PC-3 (cell line): ENCODE measurements around the gene CEACAM7. TPM values are rescaled to one million over a fixed set of nuclear protein-coding genes. Genes with fewer than 3 reads are reported as not detected.

Experiments
- ATAC-seq: fragments of 200-7000 bp; cut with Tn5 transposase; 2 replicates; pipeline ENCODE4 v1.9.1; 2020; ENCODE audit warnings: mild to moderate bottlenecking, moderate library complexity
- BruUV-seq: library from RNA; stranded (reverse); fragments of 400-500 nt; replicated peaks from 2 replicates; lab custom pipeline; 2021; lab: Mats Ljungman, UMichigan
- CTCF ChIA-PET: fragments of 300-600 bp; sonication (Branson Sonifier 250); formaldehyde crosslinking; loops from one replicate; lab custom pipeline; 2022; ENCODE audit warnings: antibody characterized with exemption; lab: Charles Lee
- POLR2A ChIA-PET: fragments of 300-600 bp; sonication (Branson Sonifier 250); formaldehyde crosslinking; loops from one replicate; lab custom pipeline; 2022; ENCODE audit warnings: antibody characterized with exemption; ENCODE audit not compliant: unreplicated experiment; lab: Charles Lee
- DNase-seq: peaks from one replicate; pipeline ENCODE4 v3.0.0-alpha.2; 2015
- H2AFZ ChIP-seq: fragments of 300-600 bp; sonication (generic); 2 replicates; pipeline ENCODE4 v1.6.0; 2016; ENCODE audit warnings: antibody characterized with exemption, low read length
- H3F3A ChIP-seq: fragments of 300-600 bp; sonication (generic); one replicate; pipeline ENCODE4 v1.6.0; 2017; ENCODE audit warnings: antibody characterized with exemption, low read length, control low read depth, mild to moderate bottlenecking; ENCODE audit not compliant: unreplicated experiment
- H3K27ac ChIP-seq: fragments of 300-600 bp; sonication (generic); 2 replicates; pipeline ENCODE4 v1.5.1; 2016; ENCODE audit warnings: mild to moderate bottlenecking, low read length
- H3K27me3 ChIP-seq: fragments of 300-600 bp; sonication (generic); 2 replicates; pipeline ENCODE4 v1.6.1; 2016; ENCODE audit warnings: low read length, mixed read lengths
- H3K36me3 ChIP-seq: fragments of 300-600 bp; sonication (generic); 2 replicates; pipeline ENCODE4 v1.6.1; 2016; ENCODE audit warnings: low read depth, mixed run types, low read length, mixed read lengths
- H3K4me1 ChIP-seq: fragments of 300-600 bp; sonication (generic); 2 replicates; pipeline ENCODE4 v1.5.1; 2016; ENCODE audit warnings: low read length; ENCODE audit not compliant: insufficient read depth
- H3K4me2 ChIP-seq: fragments of 300-600 bp; sonication (generic); 2 replicates; pipeline ENCODE4 v1.6.0; 2016; ENCODE audit warnings: low read length
- H3K4me3 ChIP-seq: fragments of 300-600 bp; sonication (generic); 2 replicates; pipeline ENCODE4 v1.5.1; 2016; ENCODE audit warnings: mild to moderate bottlenecking, low read length, mixed read lengths
- H3K79me2 ChIP-seq: fragments of 300-600 bp; sonication (generic); 2 replicates; pipeline ENCODE4 v1.6.1; 2017; ENCODE audit warnings: low read length, mixed read lengths
- H3K9ac ChIP-seq: fragments of 300-600 bp; sonication (generic); 2 replicates; pipeline ENCODE4 v1.6.0; 2016; ENCODE audit warnings: mild to moderate bottlenecking, low read length
- H3K9me2 ChIP-seq: fragments of 300-600 bp; sonication (generic); replicated peaks from 2 replicates; pipeline ENCODE4 v1.6.1; 2016; ENCODE audit warnings: mixed run types, low read length, mixed read lengths
- H3K9me3 ChIP-seq: fragments of 300-600 bp; sonication (generic); 2 replicates; pipeline ENCODE4 v1.6.1; 2016; ENCODE audit warnings: low read length, mixed read lengths
- H4K20me1 ChIP-seq: fragments of 300-600 bp; sonication (generic); 2 replicates; pipeline ENCODE4 v1.6.1; 2016; ENCODE audit warnings: low read length, mixed read lengths
- CTCF ChIP-seq: fragments of 300-600 bp; sonication (generic); conservative IDR thresholded peaks from 2 replicates; pipeline ENCODE4 v1.5.1; 2017; ENCODE audit warnings: antibody characterized with exemption, low read depth, mild to moderate bottlenecking, low read length
- EZH2 ChIP-seq: fragments of 300-600 bp; sonication (generic); IDR thresholded peaks from one replicate; pipeline ENCODE4 v1.6.1; 2017; ENCODE audit warnings: antibody characterized with exemption, mild to moderate bottlenecking, low read length; ENCODE audit not compliant: unreplicated experiment
- EZH2phosphoT487 ChIP-seq: fragments of 300-600 bp; sonication (generic); IDR thresholded peaks from 2 replicates; pipeline ENCODE4 v1.6.1; 2018; ENCODE audit warnings: mild to moderate bottlenecking, antibody characterized with exemption, low read length, borderline replicate concordance
- intact Hi-C: fragments of 100-400 bp; cut with micrococcal nuclease; formaldehyde crosslinking; loops from 2 replicates; pipeline ENCODE4 v1.9.0; 2023
- total RNA-seq: library from RNA; depleted of rRNA; stranded (reverse); fragments of >200 nt; gene quantifications from 2 replicates; pipeline ENCODE4 v1.2.3, GENCODE V29; 2014

CEACAM7 gene
- total RNA-seq, 1 experiment from 2014 or later = not detected

- no TSS peak for BruUV-seq
- ChIA-PET POLR2A (no interaction called here), CTCF (interaction anchor here (0.6 kb wide), 3 partner anchors 78 to 719 kb away, joined by 3 to 6 read pairs (median 3); no protein-coding TSS in a partner anchor)
- Histone ChIP-seq H3K4me3 (no peak overlapping the region), H3K27me3 (peaks cover 4% of the 10 kb centered on the region; the same call in 1 of the 2 replicates), H3K4me2 (no peak overlapping the region), H3K4me1 (peaks cover 7% of the 10 kb centered on the region; the same call in 1 of the 2 replicates), H2AFZ (no peak overlapping the region), H3K27ac (no peak overlapping the region), H3K9me3 (no peaks in the 10 kb centered on the region), H3K79me2 (no peaks in the 10 kb centered on the region), H4K20me1 (no peaks in the 10 kb centered on the region), H3K9me2 (no peaks in the 10 kb centered on the region), H3K36me3 (no peaks in the 10 kb centered on the region), H3K9ac (no peak overlapping the region), H3F3A (no peaks in the 10 kb centered on the region)
- TF ChIP-seq CTCF = peak; percentile 52; the same call in 1 of the 2 replicates
- TF ChIP-seq EZH2phosphoT487 = no peak
- no peak for DNase-seq
- ATAC-seq = no peak
- intact Hi-C loops = no loop called here
Measured at GRCh38 chr19:41701401-41702075, 13.5 kb upstream of the CEACAM7 start.

- no peak for DNase-seq
- no peaks in the 10 kb centered on the region for H3K36me3 ChIP-seq
- no peak overlapping the region for H3K27ac ChIP-seq
- H3K9me3 ChIP-seq = no peaks in the 10 kb centered on the region
- TF ChIP-seq EZH2 = no peak
- TF ChIP-seq EZH2phosphoT487 = no peak
- no peak for TF ChIP-seq CTCF
- CTCF ChIA-PET = no interaction called here
- H3K9me2 ChIP-seq = no peaks in the 10 kb centered on the region
- no peak overlapping the region for H3K4me3 ChIP-seq
- H4K20me1 ChIP-seq = no peaks in the 10 kb centered on the region
- no peak overlapping the region for H3K4me2 ChIP-seq
- H3K79me2 ChIP-seq = no peaks in the 10 kb centered on the region
- no TSS peak for BruUV-seq
- no peak for ATAC-seq
- POLR2A ChIA-PET = no interaction called here
- peaks cover 7% of the 10 kb centered on the region; the same call in 1 of the 2 replicates for H3K4me1 ChIP-seq
- H2AFZ ChIP-seq = no peak overlapping the region
- H3K27me3 ChIP-seq = peaks cover 4% of the 10 kb centered on the region; the same call in 1 of the 2 replicates
- no peak overlapping the region for H3K9ac ChIP-seq
- intact Hi-C loops = no loop called here
- no peaks in the 10 kb centered on the region for H3F3A ChIP-seq
Measured at GRCh38 chr19:41700381-41701195, 12.5 kb upstream of the CEACAM7 start.

GRCh38 chr19:41699968-41700323 lies 11.9 kb upstream of the CEACAM7 start:
- CTCF ChIA-PET = no interaction called here
- Histone ChIP-seq H3F3A (no peaks in the 10 kb centered on the region), H4K20me1 (no peaks in the 10 kb centered on the region), H3K4me2 (no peak overlapping the region), H3K4me3 (no peak overlapping the region), H3K36me3 (no peaks in the 10 kb centered on the region), H3K79me2 (no peaks in the 10 kb centered on the region), H3K4me1 (peaks cover 7% of the 10 kb centered on the region; the same call in 1 of the 2 replicates), H3K9ac (no peak overlapping the region), H2AFZ (no peak overlapping the region), H3K9me3 (no peaks in the 10 kb centered on the region), H3K27ac (no peak overlapping the region), H3K9me2 (no peaks in the 10 kb centered on the region), H3K27me3 (peaks cover 4% of the 10 kb centered on the region; the same call in 1 of the 2 replicates)
- ATAC-seq (no peak), DNase-seq (no peak)
- intact Hi-C loops = no loop called here
- BruUV-seq = no TSS peak
- TF ChIP-seq CTCF (no peak), EZH2phosphoT487 (no peak), EZH2 (no peak)
- POLR2A ChIA-PET = no interaction called here
